HEK293T (cell line): Measurements from ENCODE around the gene ESRRB.

Experiments
- BHLHE40 ChIP-seq: fragments of 450-650 bp; IDR thresholded peaks from 2 replicates; pipeline ENCODE4 v1.6.1; 2016; ENCODE audit warnings: mild to moderate bottlenecking, moderate library complexity, borderline replicate concordance
- CTBP1 ChIP-seq: fragments of 450-650 bp; IDR thresholded peaks from 2 replicates; pipeline ENCODE4 v1.6.1; 2016; ENCODE audit warnings: borderline replicate concordance
- ELF4 ChIP-seq: fragments of 450-650 bp; IDR thresholded peaks from 2 replicates; pipeline ENCODE4 v1.6.1; 2017; ENCODE audit warnings: antibody characterized with exemption
- FOXK2 ChIP-seq: fragments of 450-650 bp; IDR thresholded peaks from 2 replicates; pipeline ENCODE4 v1.6.1; 2016; ENCODE audit warnings: mild to moderate bottlenecking
- FOXM1 ChIP-seq: fragments of 450-650 bp; IDR thresholded peaks from 2 replicates; pipeline ENCODE4 v1.6.1; 2017; ENCODE audit warnings: mild to moderate bottlenecking, borderline replicate concordance
- L3MBTL2 ChIP-seq: fragments of 450-650 bp; conservative IDR thresholded peaks from 2 replicates; pipeline ENCODE4 v1.6.1; 2016; ENCODE audit warnings: mild to moderate bottlenecking
- LEF1 ChIP-seq: fragments of 450-650 bp; IDR thresholded peaks from 2 replicates; pipeline ENCODE4 v1.6.1; 2017; ENCODE audit warnings: mild to moderate bottlenecking, borderline replicate concordance
- NFRKB ChIP-seq: fragments of 450-650 bp; IDR thresholded peaks from 2 replicates; pipeline ENCODE4 v1.6.1; 2016; ENCODE audit warnings: mild to moderate bottlenecking, moderate library complexity
- SP1 ChIP-seq: fragments of 450-650 bp; IDR thresholded peaks from 2 replicates; pipeline ENCODE4 v1.6.1; 2017
- TARDBP ChIP-seq: fragments of 450-650 bp; IDR thresholded peaks from 2 replicates; pipeline ENCODE4 v1.6.1; 2016

- no peak for TF ChIP-seq FOXM1
- no peak for TF ChIP-seq NFRKB
- TF ChIP-seq SP1: no peak
- no peak for TF ChIP-seq CTBP1
- TF ChIP-seq LEF1: no peak
- no peak for TF ChIP-seq L3MBTL2
- no peak for TF ChIP-seq BHLHE40
- TF ChIP-seq ELF4: no peak
- no peak for TF ChIP-seq TARDBP
- no peak for TF ChIP-seq FOXK2
These were observed 91.8 kb downstream of the ESRRB start for GRCh38 chr14:76467711-76468155.
